GM10248 (cell line): ENCODE data around the gene TXNL4B.

ENCODE experiments used
- CTCF ChIA-PET: fragments of 300-600 bp; sonication (Branson Sonifier 250); formaldehyde crosslinking; extraction: SDS; loops from one replicate; lab custom pipeline; 2021; ENCODE audit warnings: antibody characterized with exemption; lab: Yijun Ruan, JAX
- POLR2A ChIA-PET: fragments of 350-650 bp; sonication (Branson Sonifier 250); formaldehyde crosslinking; extraction: SDS; loops from one replicate; lab custom pipeline; 2020; ENCODE audit warnings: antibody characterized with exemption; lab: Yijun Ruan, JAX
- DNase-seq: peaks from one replicate; pipeline ENCODE4 v3.0.0; 2012; ENCODE audit errors: extremely low spot score
- TF ChIP-seq, protein P1 (sequence below): IDR thresholded peaks from 2 replicates; pipeline ENCODE4 v1.5.1; 2012; ENCODE audit warnings: mild to moderate bottlenecking, low read depth; ENCODE audit errors: extremely low read depth, missing control alignments, control extremely low read depth

Gene TXNL4B

GRCh38 chr16:72124761-72125634 lies 31.6 kb upstream of the TXNL4B start:
- ChIA-PET CTCF (interaction anchor here (0.6 to 3.1 kb wide), 34 partner anchors 8 to 1910 kb away, joined by 3 to 32 read pairs (median 4); partner anchors contain the start of genes DHX38, HPR and TXNL4B), POLR2A (no interaction called here)
- DNase-seq = peak; percentile 81
- TF ChIP-seq, protein P1, sequence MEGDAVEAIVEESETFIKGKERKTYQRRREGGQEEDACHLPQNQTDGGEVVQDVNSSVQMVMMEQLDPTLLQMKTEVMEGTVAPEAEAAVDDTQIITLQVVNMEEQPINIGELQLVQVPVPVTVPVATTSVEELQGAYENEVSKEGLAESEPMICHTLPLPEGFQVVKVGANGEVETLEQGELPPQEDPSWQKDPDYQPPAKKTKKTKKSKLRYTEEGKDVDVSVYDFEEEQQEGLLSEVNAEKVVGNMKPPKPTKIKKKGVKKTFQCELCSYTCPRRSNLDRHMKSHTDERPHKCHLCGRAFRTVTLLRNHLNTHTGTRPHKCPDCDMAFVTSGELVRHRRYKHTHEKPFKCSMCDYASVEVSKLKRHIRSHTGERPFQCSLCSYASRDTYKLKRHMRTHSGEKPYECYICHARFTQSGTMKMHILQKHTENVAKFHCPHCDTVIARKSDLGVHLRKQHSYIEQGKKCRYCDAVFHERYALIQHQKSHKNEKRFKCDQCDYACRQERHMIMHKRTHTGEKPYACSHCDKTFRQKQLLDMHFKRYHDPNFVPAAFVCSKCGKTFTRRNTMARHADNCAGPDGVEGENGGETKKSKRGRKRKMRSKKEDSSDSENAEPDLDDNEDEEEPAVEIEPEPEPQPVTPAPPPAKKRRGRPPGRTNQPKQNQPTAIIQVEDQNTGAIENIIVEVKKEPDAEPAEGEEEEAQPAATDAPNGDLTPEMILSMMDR = peak; percentile 82

DNA sequence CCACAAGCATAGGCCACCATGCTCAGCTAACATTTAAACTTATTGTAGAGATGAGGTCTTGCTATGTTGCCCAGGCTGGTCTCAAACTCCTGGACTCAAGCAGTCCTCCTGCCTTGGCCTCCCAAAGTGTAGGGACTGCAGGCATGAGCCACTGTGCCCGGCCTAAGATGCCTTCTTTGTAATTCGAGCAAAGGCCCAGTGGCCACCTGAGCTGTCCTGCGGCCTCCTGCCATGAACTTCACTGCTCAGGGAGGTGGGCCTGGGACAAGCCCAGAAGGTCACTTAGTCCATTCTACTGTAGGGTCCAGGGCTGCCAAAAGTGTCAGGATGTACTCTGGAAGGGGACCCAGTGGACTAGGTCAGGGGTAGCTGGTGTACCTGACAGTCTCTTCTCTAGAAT lies 30.7 kb upstream of the TXNL4B start:
- ChIA-PET POLR2A (no interaction called here), CTCF (interaction anchor here (0.9 to 3.1 kb wide), 30 partner anchors 9 to 1911 kb away, joined by 3 to 32 read pairs (median 4); partner anchors contain the start of genes DHX38 and TXNL4B)
- TF ChIP-seq, protein P1 = no peak
- DNase-seq = no peak

GRCh38 chr16:72123426-72123825 lies 30.0 kb upstream of the TXNL4B start:
- POLR2A ChIA-PET = no interaction called here
- CTCF ChIA-PET = interaction anchor here (0.9 to 3.1 kb wide), 6 partner anchors 16 to 1759 kb away, joined by 3 to 32 read pairs (median 6); no protein-coding TSS in a partner anchor
- no peak for DNase-seq
- TF ChIP-seq, protein P1 = no peak

GRCh38 chr16:72122916-72123315 lies 29.5 kb upstream of the TXNL4B start:
- TF ChIP-seq, protein P1 = no peak
- CTCF ChIA-PET = interaction anchor here (3.1 kb wide), 1 partner anchor 1756 kb away, joined by 15 read pairs; no protein-coding TSS in a partner anchor
- POLR2A ChIA-PET = no interaction called here
- no peak for DNase-seq

- CTCF ChIA-PET = interaction anchor here (0.9 kb wide), 1 partner anchor 8 kb away, joined by 3 read pairs; no protein-coding TSS in a partner anchor
- TF ChIP-seq, protein P1 = no peak
- POLR2A ChIA-PET = no interaction called here
Measured at GRCh38 chr16:72122308-72122707, 28.9 kb upstream of the TXNL4B start.

GRCh38 chr16:72120026-72120425 lies 26.6 kb upstream of the TXNL4B start:
- ChIA-PET POLR2A (no interaction called here), CTCF (interaction anchor here (1.1 to 1.2 kb wide), 3 partner anchors 9 to 347 kb away, joined by 3 to 4 read pairs (median 3); no protein-coding TSS in a partner anchor)
- TF ChIP-seq, protein P1 = no peak
- no peak for DNase-seq

More at GRCh38 chr16:72122308-72122707, 28.9 kb upstream of the TXNL4B start:
- no peak for DNase-seq
